HCT116 (cell line): ENCODE measurements around the gene KIF7. TPM values are rescaled to one million over a fixed set of nuclear protein-coding genes. Genes with fewer than 3 reads are reported as not detected.

Source experiments
- ATAC-seq: fragments of 200-7000 bp; cut with Tn5 transposase; 2 replicates; pipeline ENCODE4 v1.9.1; 2020; ENCODE audit warnings: mild to moderate bottlenecking, moderate library complexity
- BruUV-seq: library from RNA; stranded (reverse); fragments of 400-500 nt; replicated peaks from 2 replicates; lab custom pipeline; 2021; lab: Mats Ljungman, UMichigan
- CTCF ChIA-PET: fragments of 300-600 bp; sonication (Branson Sonifier 250); formaldehyde crosslinking; loops from one replicate; lab custom pipeline; 2021; ENCODE audit warnings: antibody characterized with exemption; lab: Charles Lee
- POLR2A ChIA-PET: fragments of 300-600, 350-600 bp; sonication (Branson Sonifier 250); formaldehyde crosslinking; loops from one replicate; lab custom pipeline; 2021; ENCODE audit warnings: antibody characterized with exemption; lab: Charles Lee
- RAD21 ChIA-PET, 2 experiments: fragments of 300-600 bp; sonication (Branson Sonifier 250); formaldehyde crosslinking; loops; one replicate each; lab custom pipeline; 2023; ENCODE audit warnings: low total read pairs in 2 of 2; ENCODE audit not compliant: uncharacterized antibody in 2 of 2, unreplicated experiment in 2 of 2, low non-redundant PET in 1 of 2; lab: Charles Lee
- DNase-seq: peaks from one replicate; pipeline ENCODE4 v3.0.0-alpha.2; 2010; ENCODE audit warnings: low read depth, low spot score
- H2AFZ ChIP-seq: fragments of 200-600 bp; shearing (Covaris generic), sonication (generic); 2 replicates; pipeline ENCODE4 v1.6.1; 2017; ENCODE audit warnings: low read depth, mixed run types, mixed read lengths, antibody characterized with exemption, low read length; ENCODE audit not compliant: poor library complexity, severe bottlenecking
- H3K27ac ChIP-seq: 2 replicates; pipeline ENCODE4 v1.5.1; 2012; ENCODE audit warnings: low read depth, low read length
- H3K27me3 ChIP-seq: fragments of 200-600 bp; sonication (generic); 2 replicates; pipeline ENCODE4 v1.6.1; 2016; ENCODE audit warnings: mixed run types, low read length, mixed read lengths; ENCODE audit not compliant: insufficient read depth
- H3K36me3 ChIP-seq, 2 experiments: fragments of 200-500 bp in 1 of 2; fragments of 200-600 bp in 1 of 2; sonication (Bioruptor generic) in 1 of 2; sonication (generic) in 1 of 2; 2 replicates each; pipeline versions ENCODE4 v1.5.1 to v1.6.1; 2014 to 2016; ENCODE audit warnings: low read length in 2 of 2, inconsistent platforms in 1 of 2, mixed read lengths in 1 of 2, mixed run types in 1 of 2; ENCODE audit not compliant: insufficient read depth in 2 of 2, control insufficient read depth in 1 of 2
- H3K4me1 ChIP-seq, 2 experiments: fragments of 200-600 bp in 1 of 2; sonication (generic) in 1 of 2; 2 replicates each; pipeline versions ENCODE4 v1.5.1 to v1.6.1; 2012 to 2017; ENCODE audit warnings: low read length in 2 of 2, inconsistent platforms in 1 of 2, mild to moderate bottlenecking in 1 of 2, mixed read lengths in 1 of 2, mixed run types in 1 of 2, moderate library complexity in 1 of 2; ENCODE audit not compliant: insufficient read depth in 2 of 2, control insufficient read depth in 1 of 2
- H3K4me2 ChIP-seq: fragments of 200-600 bp; sonication (generic); 2 replicates; pipeline ENCODE4 v1.6.1; 2017; ENCODE audit warnings: mixed run types, low read length, mixed read lengths
- H3K4me3 ChIP-seq, 2 experiments: fragments of 200-600 bp in 1 of 2; sonication (generic) in 1 of 2; replicated peaks in 1 of 2; 2 replicates each; pipeline ENCODE4 v1.5.1; 2011 to 2016; ENCODE audit warnings: low read length in 2 of 2, control low read depth in 1 of 2, low read depth in 1 of 2, mild to moderate bottlenecking in 1 of 2, mixed read lengths in 1 of 2, mixed run types in 1 of 2
- H3K79me2 ChIP-seq: fragments of 200-600 bp; sonication (generic); 2 replicates; pipeline ENCODE4 v1.6.1; 2017; ENCODE audit warnings: mild to moderate bottlenecking, mixed run types, low read length, moderate library complexity, mixed read lengths; ENCODE audit not compliant: insufficient read depth
- H3K9ac ChIP-seq: fragments of 200-600 bp; sonication (generic); 2 replicates; pipeline ENCODE4 v1.6.1; 2016; ENCODE audit warnings: low read length, mixed read lengths
- H3K9me2 ChIP-seq: fragments of 200-600 bp; sonication (generic), shearing (Covaris generic); 2 replicates; pipeline ENCODE4 v1.6.1; 2017; ENCODE audit warnings: mixed run types, mild to moderate bottlenecking, moderate library complexity; ENCODE audit not compliant: insufficient read depth
- H3K9me3 ChIP-seq, 2 experiments: fragments of 200-500 bp in 1 of 2; fragments of 200-600 bp in 1 of 2; sonication (Bioruptor generic) in 1 of 2; sonication (generic) in 1 of 2; 2 replicates each; pipeline ENCODE4 v1.6.1; 2014 to 2017; ENCODE audit warnings: low read length in 2 of 2, mixed read lengths in 2 of 2, inconsistent platforms in 1 of 2, low read depth in 1 of 2, mild to moderate bottlenecking in 1 of 2, mixed run types in 1 of 2, moderate library complexity in 1 of 2; ENCODE audit not compliant: control insufficient read depth in 1 of 2, insufficient read depth in 1 of 2
- H4K20me1 ChIP-seq: fragments of 200-600 bp; sonication (generic), shearing (Covaris generic); 2 replicates; pipeline ENCODE4 v1.6.1; 2017; ENCODE audit warnings: mixed run types, mild to moderate bottlenecking, moderate library complexity; ENCODE audit not compliant: insufficient read depth
- CEBPB ChIP-seq: IDR thresholded peaks from 2 replicates; pipeline ENCODE4 v1.6.1; 2012; ENCODE audit warnings: low read depth
- ELF1 ChIP-seq: IDR thresholded peaks from 2 replicates; pipeline ENCODE4 v1.6.1; 2012; ENCODE audit warnings: low read depth, borderline replicate concordance
- EZH2phosphoT487 ChIP-seq: fragments of 200-600 bp; IDR thresholded peaks from 2 replicates; pipeline ENCODE4 v1.6.1; 2018; ENCODE audit warnings: antibody characterized with exemption, borderline replicate concordance
- FOSL1 ChIP-seq: IDR thresholded peaks from 2 replicates; pipeline ENCODE4 v1.6.1; 2012; ENCODE audit warnings: low read depth
- JUND ChIP-seq: IDR thresholded peaks from 2 replicates; pipeline ENCODE4 v1.6.1; 2012
- MAX ChIP-seq: IDR thresholded peaks from 2 replicates; pipeline ENCODE4 v1.6.1; 2012
- SIN3A ChIP-seq: IDR thresholded peaks from 2 replicates; pipeline ENCODE4 v1.6.1; 2012; ENCODE audit warnings: low read depth
- ZBTB33 ChIP-seq: IDR thresholded peaks from 2 replicates; pipeline ENCODE4 v1.6.1; 2011; ENCODE audit warnings: mild to moderate bottlenecking, low read length, moderate library complexity; ENCODE audit not compliant: insufficient replicate concordance; ENCODE audit errors: extremely low read depth
- intact Hi-C: fragments of 100-400 bp; cut with micrococcal nuclease; formaldehyde crosslinking; loops from 2 replicates; pipeline ENCODE4 v1.10.0; 2022
- total RNA-seq: library from RNA; stranded (reverse); gene quantifications from one replicate; pipeline ENCODE4 v1.2.1, GENCODE V29; 2021; ENCODE audit not compliant: unreplicated experiment

The KIF7 gene
- total RNA-seq, 1 experiment from 2014 or later = 0.12 TPM

GRCh38 chr15:89665449-89666181, 10.3 kb upstream of the KIF7 start:
- DNase-seq (no peak), ATAC-seq (no peak)
- H3K9me2 ChIP-seq = no peaks in the 10 kb centered on the region
- H2AFZ ChIP-seq = no peak overlapping the region
- no peak overlapping the region for H3K4me3 ChIP-seq
- H3K9me3 ChIP-seq = no peaks in the 10 kb centered on the region
- ChIA-PET RAD21 (no interaction called here), POLR2A (no interaction called here), CTCF (no interaction called here)
- TF ChIP-seq CEBPB (no peak), JUND (no peak), MAX (no peak), EZH2phosphoT487 (no peak), SIN3A (no peak), ZBTB33 (no peak), ELF1 (no peak), FOSL1 (no peak)
- intact Hi-C loops = no loop called here
- H3K27ac ChIP-seq = no peak overlapping the region
- H4K20me1 ChIP-seq = no peaks in the 10 kb centered on the region
- no peaks in the 10 kb centered on the region for H3K79me2 ChIP-seq
- peaks cover 0 to 5% of the 10 kb centered on the region in 2 experiments; a peak in 1 of 4 replicates for H3K4me1 ChIP-seq
- no TSS peak for BruUV-seq
- no peak overlapping the region for H3K9ac ChIP-seq
- no peaks in the 10 kb centered on the region for H3K27me3 ChIP-seq
- no peaks in the 10 kb centered on the region for H3K36me3 ChIP-seq
- no peak overlapping the region for H3K4me2 ChIP-seq
